ENCODE measurements around the gene SORCS2.

SORCS2 gene

GRCh38 chr4:7313347-7313811, 121.0 kb downstream of the SORCS2 start:
- Histone ChIP-seq H3K4me3 (ENCODE audit: low read depth, low read length, poor library complexity, severe bottlenecking) (no peak overlapping the region), H4K20me1 (ENCODE audit: insufficient read depth, low read length) (no peaks in the 10 kb centered on the region), H2AFZ (ENCODE audit: low read length) (no peak overlapping the region), H3K9me3 (ENCODE audit: low read length) (no peaks in the 10 kb centered on the region), H3K36me3 (ENCODE audit: insufficient read depth, low read length) (no peaks in the 10 kb centered on the region), H3F3A (ENCODE audit: insufficient read depth, low read length) (no peaks in the 10 kb centered on the region), H3K27ac (ENCODE audit: low read depth, low read length, poor library complexity, severe bottlenecking) (no peak overlapping the region), H3K4me2 (ENCODE audit: low read length) (no peak overlapping the region), H3K79me2 (ENCODE audit: insufficient read depth, low read length) (no peaks in the 10 kb centered on the region), H3K4me1 (ENCODE audit: insufficient read depth, low read length, severe bottlenecking) (no peaks in the 10 kb centered on the region), H3K9me2 (ENCODE audit: low read depth, low read length) (no peaks in the 10 kb centered on the region), H3K9ac (ENCODE audit: low read length) (no peak overlapping the region), H3K27me3 (ENCODE audit: insufficient read depth, low read length) (no peaks in the 10 kb centered on the region)
- TF ChIP-seq EZH2 (IDR thresholded peaks at IDR 0.05; ENCODE audit: borderline replicate concordance, low read length) (no peak), CTCF (IDR thresholded peaks at IDR 0.05; ENCODE audit: low read length) (no peak)

- no peaks in the 10 kb centered on the region for H3K9me3 ChIP-seq (ENCODE audit: low read length)
- H3K9me2 ChIP-seq (ENCODE audit: low read depth, low read length) = no peaks in the 10 kb centered on the region
- no peaks in the 10 kb centered on the region for H4K20me1 ChIP-seq (ENCODE audit: insufficient read depth, low read length)
- H3F3A ChIP-seq (ENCODE audit: insufficient read depth, low read length) = no peaks in the 10 kb centered on the region
- no peak overlapping the region for H3K4me3 ChIP-seq (ENCODE audit: low read depth, low read length, poor library complexity, severe bottlenecking)
- H3K4me1 ChIP-seq (ENCODE audit: insufficient read depth, low read length, severe bottlenecking) = no peaks in the 10 kb centered on the region
- H3K79me2 ChIP-seq (ENCODE audit: insufficient read depth, low read length) = no peaks in the 10 kb centered on the region
- no peaks in the 10 kb centered on the region for H3K36me3 ChIP-seq (ENCODE audit: insufficient read depth, low read length)
- H3K27ac ChIP-seq (ENCODE audit: low read depth, low read length, poor library complexity, severe bottlenecking) = no peak overlapping the region
- H3K27me3 ChIP-seq (ENCODE audit: insufficient read depth, low read length) = no peaks in the 10 kb centered on the region
- no peak overlapping the region for H3K9ac ChIP-seq (ENCODE audit: low read length)
- H2AFZ ChIP-seq (ENCODE audit: low read length) = no peak overlapping the region
- no peak overlapping the region for H3K4me2 ChIP-seq (ENCODE audit: low read length)
- TF ChIP-seq EZH2 (IDR thresholded peaks at IDR 0.05; ENCODE audit: borderline replicate concordance, low read length) = no peak
- TF ChIP-seq CTCF (IDR thresholded peaks at IDR 0.05; ENCODE audit: low read length) = no peak
Observed at GRCh38 chr4:7313991-7314390, 121.7 kb downstream of the SORCS2 start.

GRCh38 chr4:7315286-7315685, 122.9 kb downstream of the SORCS2 start:
- Histone ChIP-seq H3K36me3 (ENCODE audit: insufficient read depth, low read length) (no peaks in the 10 kb centered on the region), H3K4me1 (ENCODE audit: insufficient read depth, low read length, severe bottlenecking) (no peaks in the 10 kb centered on the region), H3K27me3 (ENCODE audit: insufficient read depth, low read length) (no peaks in the 10 kb centered on the region), H3K9ac (ENCODE audit: low read length) (no peak overlapping the region), H3K79me2 (ENCODE audit: insufficient read depth, low read length) (no peaks in the 10 kb centered on the region), H3F3A (ENCODE audit: insufficient read depth, low read length) (no peaks in the 10 kb centered on the region), H3K27ac (ENCODE audit: low read depth, low read length, poor library complexity, severe bottlenecking) (no peak overlapping the region), H4K20me1 (ENCODE audit: insufficient read depth, low read length) (no peaks in the 10 kb centered on the region), H3K9me2 (ENCODE audit: low read depth, low read length) (no peaks in the 10 kb centered on the region), H3K4me2 (ENCODE audit: low read length) (no peak overlapping the region), H3K9me3 (ENCODE audit: low read length) (no peaks in the 10 kb centered on the region), H3K4me3 (ENCODE audit: low read depth, low read length, poor library complexity, severe bottlenecking) (no peak overlapping the region), H2AFZ (ENCODE audit: low read length) (no peak overlapping the region)
- no peak for TF ChIP-seq EZH2 (IDR thresholded peaks at IDR 0.05; ENCODE audit: borderline replicate concordance, low read length)
- no peak for TF ChIP-seq CTCF (IDR thresholded peaks at IDR 0.05; ENCODE audit: low read length)

Data from OCI-LY1 (cell line).